GM03348 (cell line): ENCODE data around the gene TRAPPC10.

Experiments used
- DNase-seq: peaks from one replicate; pipeline ENCODE4 v3.0.0; 2012; ENCODE audit warnings: low spot score

The TRAPPC10 gene

GRCh38 chr21:44039828-44040227 lies 27.7 kb downstream of the TRAPPC10 start:
- no peak for DNase-seq

- no peak for DNase-seq
These were observed 31.5 kb downstream of the TRAPPC10 start for GRCh38 chr21:44043613-44044012.

GRCh38 chr21:44046734-44047133 lies 34.6 kb downstream of the TRAPPC10 start:
- DNase-seq: no peak

GRCh38 chr21:44047996-44048560 lies 36.0 kb downstream of the TRAPPC10 start:
- DNase-seq: no peak

- DNase-seq: no peak
These were observed 37.1 kb downstream of the TRAPPC10 start for GRCh38 chr21:44049182-44049581.

- DNase-seq: no peak
These were observed 37.5 kb downstream of the TRAPPC10 start for GRCh38 chr21:44049606-44050005.

GRCh38 chr21:44050276-44050675 lies 38.2 kb downstream of the TRAPPC10 start:
- no peak for DNase-seq

- no peak for DNase-seq
These were observed 39.4 kb downstream of the TRAPPC10 start for GRCh38 chr21:44051462-44051941.

GRCh38 chr21:44052071-44052829 lies 40.1 kb downstream of the TRAPPC10 start:
- no peak for DNase-seq

GRCh38 chr21:44052830-44053226 lies 40.7 kb downstream of the TRAPPC10 start:
- DNase-seq: no peak

GRCh38 chr21:44053567-44053966 lies 41.5 kb downstream of the TRAPPC10 start:
- no peak for DNase-seq

GRCh38 chr21:44054710-44055109 lies 42.6 kb downstream of the TRAPPC10 start:
- DNase-seq: peak; percentile 16

GRCh38 chr21:44057055-44057454 lies 44.9 kb downstream of the TRAPPC10 start:
- DNase-seq: no peak

- no peak for DNase-seq
These were observed 46.0 kb downstream of the TRAPPC10 start for GRCh38 chr21:44057960-44058651.

GRCh38 chr21:44058652-44058964 lies 46.5 kb downstream of the TRAPPC10 start:
- no peak for DNase-seq

GRCh38 chr21:44058981-44059380 lies 46.9 kb downstream of the TRAPPC10 start:
- DNase-seq: no peak

- DNase-seq: no peak
These were observed 47.6 kb downstream of the TRAPPC10 start for GRCh38 chr21:44059710-44060109.

- DNase-seq: no peak
These were observed 50.3 kb downstream of the TRAPPC10 start for GRCh38 chr21:44062380-44062779.

- no peak for DNase-seq
These were observed 51.2 kb downstream of the TRAPPC10 start for GRCh38 chr21:44063151-44063912.

GRCh38 chr21:44064852-44065403 lies 52.8 kb downstream of the TRAPPC10 start:
- no peak for DNase-seq

GRCh38 chr21:44065428-44065827 lies 53.3 kb downstream of the TRAPPC10 start:
- no peak for DNase-seq

- DNase-seq: no peak
These were observed 54.0 kb downstream of the TRAPPC10 start for GRCh38 chr21:44066116-44066515.
